GM18868 (cell line): ENCODE measurements around the gene MYO10.
"Not testable (repeated sequence)": the region's sequence is repeated elsewhere in the genome, so short reads cannot be mapped to it uniquely, and the experiment has no call there.

ENCODE experiments used
- ATAC-seq: cut with Tn5 transposase; IDR thresholded peaks from one replicate; pipeline ENCODE4 v1.9.1; 2021; ENCODE audit warnings: mild to moderate bottlenecking, moderate library complexity; ENCODE audit not compliant: unreplicated experiment

MYO10 gene

GRCh38 chr5:16936150-16936988, at the start of gene MYO10:
Gene MYO10 (minus strand): TSS chr5:16936288. CDS start chr5:16935808, 480 bp downstream.
- no peak for ATAC-seq

GRCh38 chr5:16985304-16985703, 49.2 kb upstream of the MYO10 start:
- ATAC-seq, result not testable (repeated sequence)

- no peak for ATAC-seq
Measured at GRCh38 chr5:16983972-16984371, 47.9 kb upstream of the MYO10 start.

GRCh38 chr5:16983022-16983639, 47.0 kb upstream of the MYO10 start:
- ATAC-seq, result no peak

GRCh38 chr5:16981700-16982099, 45.6 kb upstream of the MYO10 start:
- ATAC-seq, result no peak

GRCh38 chr5:16980983-16981382, 44.9 kb upstream of the MYO10 start:
- ATAC-seq, result no peak

GRCh38 chr5:16978296-16978695, 42.2 kb upstream of the MYO10 start:
- ATAC-seq, result no peak

GRCh38 chr5:16976625-16977008, 40.5 kb upstream of the MYO10 start:
- no peak for ATAC-seq

GRCh38 chr5:16975950-16976624, 40.0 kb upstream of the MYO10 start:
- no peak for ATAC-seq

GRCh38 chr5:16974981-16975380, 38.9 kb upstream of the MYO10 start:
- ATAC-seq, result no peak

GRCh38 chr5:16970826-16971225, 34.7 kb upstream of the MYO10 start:
- ATAC-seq, result no peak

GRCh38 chr5:16970260-16970659, 34.2 kb upstream of the MYO10 start:
- ATAC-seq, result no peak

GRCh38 chr5:16965581-16965980, 29.5 kb upstream of the MYO10 start:
- ATAC-seq, result no peak

- no peak for ATAC-seq
Measured at GRCh38 chr5:16963821-16964220, 27.7 kb upstream of the MYO10 start.

GRCh38 chr5:16961131-16961530, 25.0 kb upstream of the MYO10 start:
- no peak for ATAC-seq

GRCh38 chr5:16957304-16958196, 21.5 kb upstream of the MYO10 start:
- no peak for ATAC-seq

GRCh38 chr5:16953729-16954128, 17.6 kb upstream of the MYO10 start:
- ATAC-seq, result no peak

GRCh38 chr5:16952968-16953671, 17.0 kb upstream of the MYO10 start:
- ATAC-seq, result no peak

GRCh38 chr5:16946725-16947124, 10.6 kb upstream of the MYO10 start:
- ATAC-seq, result no peak
